HepG2 (cell line): ENCODE measurements around the gene KCNK17. TPM values are rescaled to one million over a fixed set of nuclear protein-coding genes. Genes with fewer than 3 reads are reported as not detected.

ENCODE experiments used
- ATF2 ChIP-seq: sonication (generic); formaldehyde crosslinking; IDR thresholded peaks from 2 replicates; pipeline ENCODE4 v1.4.0; 2020; ENCODE audit warnings: missing genetic modification reagents
- ATRX ChIP-seq: sonication (generic); formaldehyde crosslinking; IDR thresholded peaks from 2 replicates; pipeline ENCODE4 v1.4.0; 2020; ENCODE audit warnings: missing genetic modification reagents, borderline replicate concordance
- CEBPG ChIP-seq: IDR thresholded peaks from 2 replicates; pipeline ENCODE4 v1.6.1; 2016
- FOXK1 ChIP-seq: sonication (generic); formaldehyde crosslinking; IDR thresholded peaks from 2 replicates; pipeline ENCODE4 v1.4.0; 2020; ENCODE audit warnings: low read depth, missing genetic modification reagents, borderline replicate concordance
- GFI1 ChIP-seq: sonication (generic); formaldehyde crosslinking; IDR thresholded peaks from 2 replicates; pipeline ENCODE4 v1.5.0; 2020; ENCODE audit warnings: missing genetic modification reagents, mild to moderate bottlenecking, borderline replicate concordance
- HES4 ChIP-seq: sonication (generic); formaldehyde crosslinking; IDR thresholded peaks from 2 replicates; pipeline ENCODE4 v1.9.0; 2021; ENCODE audit warnings: mild to moderate bottlenecking, missing genetic modification reagents, borderline replicate concordance
- HNRNPH1 ChIP-seq: fragments of 200-400 bp; formaldehyde crosslinking; optimal IDR thresholded peaks from 2 replicates; pipeline ENCODE3; 2017; ENCODE audit warnings: mild to moderate bottlenecking, low read depth, low read length
- HOMEZ ChIP-seq: IDR thresholded peaks from 2 replicates; pipeline ENCODE4 v1.6.1; 2016; ENCODE audit warnings: low read depth
- RARG ChIP-seq: sonication (generic); formaldehyde crosslinking; IDR thresholded peaks from 2 replicates; pipeline ENCODE4 v1.4.0; 2020; ENCODE audit warnings: low read depth, mild to moderate bottlenecking, missing genetic modification reagents
- ZBTB10 ChIP-seq: sonication (generic); formaldehyde crosslinking; IDR thresholded peaks from 2 replicates; pipeline ENCODE4 v1.4.0; 2020; ENCODE audit warnings: missing genetic modification reagents, borderline replicate concordance
- ZNF142 ChIP-seq: sonication (generic); formaldehyde crosslinking; IDR thresholded peaks from 2 replicates; pipeline ENCODE4 v1.4.0; 2020; ENCODE audit warnings: missing genetic modification reagents
- ZNF205 ChIP-seq: IDR thresholded peaks from 2 replicates; pipeline ENCODE4 v1.6.1; 2018; ENCODE audit warnings: missing biosample characterization, missing genetic modification reagents
- ZNF343 ChIP-seq: sonication (generic); formaldehyde crosslinking; IDR thresholded peaks from 2 replicates; pipeline ENCODE4 v1.4.0; 2020; ENCODE audit warnings: mild to moderate bottlenecking, missing genetic modification reagents
- ZNF44 ChIP-seq: sonication (generic); formaldehyde crosslinking; IDR thresholded peaks from 2 replicates; pipeline ENCODE4 v1.5.1; 2020; ENCODE audit warnings: mild to moderate bottlenecking, missing genetic modification reagents
- ZNF549 ChIP-seq: sonication (generic); formaldehyde crosslinking; IDR thresholded peaks from 2 replicates; pipeline ENCODE4 v1.5.0; 2020; ENCODE audit warnings: missing genetic modification reagents
- ZNF615 ChIP-seq: sonication (generic); formaldehyde crosslinking; IDR thresholded peaks from 2 replicates; pipeline ENCODE4 v1.5.0; 2020; ENCODE audit warnings: mild to moderate bottlenecking, missing genetic modification reagents, borderline replicate concordance
- ZNF775 ChIP-seq: sonication (generic); formaldehyde crosslinking; IDR thresholded peaks from 2 replicates; pipeline ENCODE4 v1.4.0; 2020; ENCODE audit warnings: missing genetic modification reagents, mild to moderate bottlenecking, moderate library complexity, borderline replicate concordance
- ZNF776 ChIP-seq: sonication (generic); formaldehyde crosslinking; IDR thresholded peaks from 2 replicates; pipeline ENCODE4 v1.4.0; 2020; ENCODE audit warnings: mild to moderate bottlenecking, missing genetic modification reagents
- polyA plus RNA-seq, 8 experiments: library from polyadenylated mRNA; depleted of rRNA in 3 of 8; stranded (reverse) in 7 of 8; unstranded in 1 of 8; fragments of >200 nt; fragmentation: Illumina TruSeq in 4 of 8; extraction: Trizol in 4 of 8; gene quantifications; 2 replicates each; pipeline versions ENCODE4 v1.2.1 to v1.2.3, GENCODE V29; 2011 to 2016; ENCODE audit warnings: low read depth in 4 of 8, missing spikeins in 1 of 8, mixed read lengths in 1 of 8; ENCODE audit not compliant: insufficient read depth in 1 of 8
- total RNA-seq, 5 experiments: library from RNA; depleted of rRNA; stranded (reverse); fragments of >200 nt; fragmentation: Illumina TruSeq; extraction: Trizol; gene quantifications; 2 replicates each; pipeline ENCODE4 v1.2.3, GENCODE V29; 2016; ENCODE audit warnings: low read depth in 1 of 5

KCNK17 gene
- total and polyA plus RNA-seq, 2 of the 13 experiments (the other 11 are each of a cell fraction or from before 2014, with no cell fraction given): not detected

GRCh38 chr6:39302669-39303424, 11.4 kb downstream of the KCNK17 start (continued):
- peak; percentile 51; the same call in 1 of the 2 replicates for TF ChIP-seq ATF2 (CRISPR knock-in tag)
- TF ChIP-seq ZNF776 (CRISPR knock-in tag): no peak
- TF ChIP-seq ATRX (CRISPR knock-in tag): no peak
- no peak for TF ChIP-seq HES4
- no peak for TF ChIP-seq ZNF343 (CRISPR knock-in tag)
- no peak for TF ChIP-seq ZNF775
- TF ChIP-seq RARG (CRISPR knock-in tag): no peak
- TF ChIP-seq ZNF549 (CRISPR knock-in tag): no peak
- TF ChIP-seq ZBTB10 (CRISPR knock-in tag): no peak
- TF ChIP-seq ZNF205 (CRISPR knock-in tag): peak; percentile 63; the same call in 1 of the 2 replicates
- no peak for TF ChIP-seq ZNF615 (CRISPR knock-in tag)
- no peak for TF ChIP-seq GFI1 (CRISPR knock-in tag)
- no peak for TF ChIP-seq FOXK1 (CRISPR knock-in tag)
- no peak for TF ChIP-seq HNRNPH1
- TF ChIP-seq ZNF142: no peak
- TF ChIP-seq ZNF44 (CRISPR knock-in tag): no peak
- no peak for TF ChIP-seq HOMEZ (CRISPR knock-in tag)
- TF ChIP-seq CEBPG (CRISPR knock-in tag): peak; percentile 88
